ENCODE measurements around the gene TMEM14B.

DNA sequence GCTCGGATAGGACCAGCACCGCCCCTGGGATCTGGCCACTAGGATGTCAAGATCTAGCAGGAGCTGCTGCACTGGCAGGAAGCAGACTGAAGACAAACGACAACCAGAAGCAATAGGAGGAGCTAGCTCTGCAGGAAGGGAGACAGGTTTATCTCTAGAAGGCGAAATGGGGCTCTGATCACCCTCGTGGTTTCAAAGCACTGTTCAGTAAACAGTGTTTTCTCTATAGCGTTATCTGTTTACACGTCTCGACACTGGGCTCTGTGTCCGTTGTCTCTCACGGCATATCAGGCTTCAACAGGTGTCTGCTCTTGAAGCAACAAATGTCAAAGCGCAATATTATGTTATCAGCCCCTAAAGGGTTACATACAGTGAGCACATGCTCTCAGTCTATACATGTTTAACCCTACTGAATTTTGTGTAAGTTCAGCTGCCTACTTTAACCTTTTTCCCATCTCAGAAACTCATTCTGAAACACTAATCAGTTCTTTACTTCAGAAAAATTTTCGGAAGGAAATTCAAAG lies 23.8 kb downstream of the TMEM14B start:
- TF ChIP-seq, protein P1, sequence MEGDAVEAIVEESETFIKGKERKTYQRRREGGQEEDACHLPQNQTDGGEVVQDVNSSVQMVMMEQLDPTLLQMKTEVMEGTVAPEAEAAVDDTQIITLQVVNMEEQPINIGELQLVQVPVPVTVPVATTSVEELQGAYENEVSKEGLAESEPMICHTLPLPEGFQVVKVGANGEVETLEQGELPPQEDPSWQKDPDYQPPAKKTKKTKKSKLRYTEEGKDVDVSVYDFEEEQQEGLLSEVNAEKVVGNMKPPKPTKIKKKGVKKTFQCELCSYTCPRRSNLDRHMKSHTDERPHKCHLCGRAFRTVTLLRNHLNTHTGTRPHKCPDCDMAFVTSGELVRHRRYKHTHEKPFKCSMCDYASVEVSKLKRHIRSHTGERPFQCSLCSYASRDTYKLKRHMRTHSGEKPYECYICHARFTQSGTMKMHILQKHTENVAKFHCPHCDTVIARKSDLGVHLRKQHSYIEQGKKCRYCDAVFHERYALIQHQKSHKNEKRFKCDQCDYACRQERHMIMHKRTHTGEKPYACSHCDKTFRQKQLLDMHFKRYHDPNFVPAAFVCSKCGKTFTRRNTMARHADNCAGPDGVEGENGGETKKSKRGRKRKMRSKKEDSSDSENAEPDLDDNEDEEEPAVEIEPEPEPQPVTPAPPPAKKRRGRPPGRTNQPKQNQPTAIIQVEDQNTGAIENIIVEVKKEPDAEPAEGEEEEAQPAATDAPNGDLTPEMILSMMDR (IDR thresholded peaks at IDR 0.05) = no peak
- no peak for TF ChIP-seq ZFX (IDR thresholded peaks at IDR 0.05; ENCODE audit: borderline replicate concordance)

Measured in 22Rv1 (cell line).